Left ventricle myocardium superior (tissue), 1 donor: ENCODE measurements around the gene DPEP2. TPM values are rescaled to one million over a fixed set of nuclear protein-coding genes. Genes with fewer than 3 reads are reported as not detected.
"Not testable (repeated sequence)": the region's sequence is repeated elsewhere in the genome, so short reads cannot be mapped to it uniquely, and the experiment has no call there.

Source experiments
- ATAC-seq: fragments of 200-7000 bp; cut with Tn5 transposase; one replicate; pipeline ENCODE4 v1.9.1; 2020; ENCODE audit warnings: mild to moderate bottlenecking, moderate library complexity
- DNase-seq: peaks from one replicate; pipeline ENCODE4 v3.0.0-alpha.2; 2020
- intact Hi-C: fragments of 100-400 bp; cut with micrococcal nuclease; formaldehyde crosslinking; loops from one replicate; pipeline ENCODE4 v1.11.0; 2022
- total RNA-seq: library from RNA; stranded (reverse); fragmentation: NEBNext Ultra II Directional; extraction: Animal tissue kit (Norgen Biotek cat#: 25700); gene quantifications from one replicate; pipeline ENCODE4 v1.2.1, GENCODE V29; 2021
- donor health status: DM: no; HTN: yes; CAD: no; lungs with severe emphysema.

Gene DPEP2
- total RNA-seq, 1 donor from 2014 or later, result 2.2 TPM

DNA sequence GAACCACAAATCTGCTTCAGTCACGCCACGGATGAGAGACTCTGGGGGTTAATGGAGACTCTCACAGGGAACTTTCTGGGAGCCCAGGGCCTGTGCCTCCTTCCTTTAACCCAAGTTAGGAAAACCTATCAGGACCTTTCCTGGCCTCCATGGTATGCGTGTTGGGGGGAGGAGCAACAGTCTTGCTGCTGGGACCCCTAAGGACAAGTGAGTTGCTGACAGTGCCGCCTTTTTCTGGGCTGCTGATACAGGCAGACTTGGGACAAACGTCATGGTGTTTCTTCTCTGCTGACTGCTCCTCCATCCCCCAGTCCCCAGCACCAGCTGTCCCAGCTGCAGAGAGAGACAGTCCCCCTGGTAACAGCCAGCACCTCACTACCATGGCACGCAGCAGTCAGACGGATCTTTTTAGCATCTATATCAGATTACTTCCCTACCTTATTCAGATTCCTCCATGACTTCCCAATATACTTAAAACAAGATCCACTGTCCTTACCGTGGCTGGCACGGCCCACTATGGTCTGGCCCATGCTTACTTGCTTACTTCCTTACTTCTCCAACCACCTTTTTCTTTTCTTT, 10.0 kb upstream of the DPEP2 start:
- intact Hi-C loops, result no loop called here
- DNase-seq, result no peak
- no peak for ATAC-seq

DNA sequence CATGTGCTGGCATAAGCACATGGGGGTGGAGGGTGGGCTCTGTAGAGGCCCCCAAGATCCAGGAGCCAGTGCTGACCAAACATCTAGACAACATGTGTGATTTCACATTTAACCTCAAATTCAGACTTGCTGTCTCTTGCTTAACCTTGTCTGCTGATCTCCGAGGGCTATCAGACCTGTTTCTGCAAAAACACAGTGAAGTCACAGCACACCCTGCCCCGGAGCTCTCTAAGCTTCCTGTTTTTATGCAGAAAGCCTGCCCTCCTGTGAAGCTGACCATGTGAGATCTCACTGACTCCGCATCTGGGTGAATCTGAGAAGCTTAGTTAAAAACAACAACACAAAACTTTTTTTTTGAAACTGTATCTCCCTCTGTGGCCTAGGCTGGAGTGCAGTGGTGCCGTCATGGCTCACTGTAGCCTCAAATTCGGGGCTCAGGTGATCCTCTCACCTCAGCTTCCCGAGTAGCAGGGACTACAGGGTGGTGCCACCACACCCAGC, 6.6 kb upstream of the DPEP2 start:
- DNase-seq, result peak; percentile 40
- ATAC-seq, result peak; percentile 58
- intact Hi-C loops, result no loop called here

DNA sequence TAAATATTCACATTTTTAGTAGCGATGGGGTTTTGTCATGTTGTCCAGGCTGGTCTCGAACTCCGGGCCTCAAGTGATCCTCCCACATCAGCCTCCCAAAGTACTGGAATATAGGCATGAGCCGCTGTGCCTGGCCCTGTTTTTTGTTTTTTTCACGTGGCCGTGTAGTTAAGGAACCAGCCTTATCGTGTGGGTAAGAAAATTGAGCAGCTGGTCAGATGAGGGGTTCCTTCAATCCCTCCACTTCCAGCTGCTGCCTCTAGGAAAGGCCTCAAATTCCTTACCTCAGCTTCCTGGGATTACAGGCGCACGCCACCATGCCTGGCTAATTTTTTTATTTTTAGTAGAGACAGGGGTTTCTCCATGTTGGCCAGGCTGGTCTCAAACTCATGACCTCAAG, 5.9 kb upstream of the DPEP2 start:
- ATAC-seq (no peak), DNase-seq (no peak)
- intact Hi-C loops, result no loop called here

DNA sequence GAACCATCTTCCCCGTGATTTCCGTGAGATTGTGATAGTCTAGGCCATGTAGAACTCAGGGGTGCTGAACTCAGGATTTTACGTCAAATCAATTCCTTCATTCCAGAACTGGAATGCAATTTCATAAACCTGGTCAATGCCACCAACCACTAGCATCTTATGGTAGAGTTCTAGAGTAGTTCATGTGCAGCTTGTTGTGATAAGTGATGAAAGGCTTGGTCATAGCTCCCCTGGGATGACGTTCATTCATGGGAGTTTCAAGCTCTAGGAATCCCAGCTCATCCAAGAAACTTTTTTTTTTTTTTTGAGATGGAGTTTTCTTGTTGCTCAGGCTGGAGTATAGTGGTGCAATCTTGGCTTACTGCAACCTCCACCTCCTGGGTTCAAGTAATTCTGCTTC, 3.7 kb upstream of the DPEP2 start:
- ATAC-seq, result no peak
- intact Hi-C loops, result no loop called here
- DNase-seq, result no peak

DNA sequence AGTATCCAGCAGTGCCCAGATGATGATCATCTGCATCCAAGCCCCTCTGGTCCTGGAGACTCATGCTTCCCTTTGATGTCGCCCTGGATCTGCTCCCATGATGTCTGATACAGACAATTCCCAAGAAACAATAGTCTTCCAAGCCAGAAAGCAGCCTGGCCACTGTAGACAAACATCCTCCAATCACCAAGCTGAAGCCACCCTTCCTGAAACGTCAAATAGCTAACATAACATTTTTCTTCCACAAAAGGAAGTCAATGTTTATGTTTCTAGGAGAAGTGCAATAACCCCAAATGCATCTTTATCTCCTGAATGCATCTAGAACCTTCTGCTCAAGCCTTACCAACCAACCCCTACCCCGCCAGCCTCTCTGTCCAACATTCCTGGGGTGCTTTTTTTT, 1.2 kb upstream of the DPEP2 start:
- ATAC-seq, result peak; percentile 67
- intact Hi-C loops, result no loop called here
- no peak for DNase-seq

DNA sequence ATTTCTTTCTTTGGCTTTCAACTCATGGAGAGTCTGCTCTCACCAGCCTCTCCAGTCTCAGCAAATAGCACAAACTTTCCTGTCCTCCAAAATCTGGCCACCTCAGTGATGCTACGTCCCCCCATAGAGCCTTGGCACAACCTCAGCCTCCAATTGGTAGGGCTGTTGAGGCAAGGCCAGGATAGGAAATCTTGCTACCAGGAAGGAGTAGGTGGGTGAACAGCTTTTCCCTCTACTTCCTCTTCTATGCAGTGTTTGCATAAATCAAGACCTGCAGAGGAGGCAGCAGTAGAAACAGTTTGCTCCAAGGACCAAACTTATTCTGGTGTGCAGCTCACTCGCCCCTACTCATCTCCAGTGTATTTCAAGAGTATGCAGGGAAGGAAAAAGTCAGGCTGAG, 701 bp upstream of the DPEP2 start:
- DNase-seq (no peak), ATAC-seq (peak; percentile 60)
- intact Hi-C loops, result no loop called here

DNA sequence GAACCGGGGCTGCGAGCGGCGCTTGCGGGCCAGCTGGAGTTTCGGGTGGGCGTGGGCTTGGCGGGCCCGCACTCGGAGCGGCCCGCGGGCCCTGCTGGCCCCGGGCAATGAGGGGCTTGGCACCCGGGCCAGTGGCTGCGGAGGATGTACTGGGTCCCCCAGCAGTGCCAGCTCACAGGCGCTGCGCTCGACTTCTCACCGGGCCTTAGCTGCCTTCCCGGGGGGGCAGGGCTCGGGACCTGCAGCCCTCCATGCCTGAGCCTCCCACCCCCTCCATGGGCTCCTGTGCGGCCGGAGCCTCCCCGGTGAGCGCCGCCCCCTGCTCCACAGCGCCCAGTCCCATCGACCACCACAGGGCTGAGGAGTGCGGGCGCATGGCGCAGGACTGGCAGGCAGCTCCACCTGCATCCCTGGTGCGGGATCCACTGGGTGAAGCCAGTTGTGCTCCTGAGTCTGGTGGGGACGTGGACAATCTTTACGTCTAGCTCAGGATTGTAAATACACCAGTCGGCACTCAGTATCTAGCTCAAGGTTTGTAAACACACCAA, 979 bp downstream of the DPEP2 start:
- DNase-seq, intact Hi-C loops, ATAC-seq: not testable (repeated sequence)

DNA sequence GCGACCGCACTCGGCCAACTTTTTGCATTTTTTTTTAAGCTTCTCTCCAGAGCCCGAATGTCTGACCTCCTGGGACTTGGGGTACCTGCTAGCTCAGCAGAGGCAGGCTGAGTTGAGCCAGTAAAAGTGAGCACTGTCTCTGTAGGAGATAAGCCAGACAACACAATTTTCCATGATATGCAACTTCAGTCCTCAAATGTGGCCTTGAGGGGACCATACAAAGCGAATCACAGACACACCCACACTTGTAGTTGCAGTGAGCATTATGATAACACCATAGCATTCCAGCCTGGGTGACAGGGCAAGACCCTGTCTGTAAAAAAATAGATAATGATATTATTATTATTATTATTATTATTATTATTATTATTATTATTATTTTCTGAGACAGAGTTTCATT, 2.6 kb downstream of the DPEP2 start:
- ATAC-seq, result no peak
- no peak for DNase-seq
- intact Hi-C loops, result no loop called here

DNA sequence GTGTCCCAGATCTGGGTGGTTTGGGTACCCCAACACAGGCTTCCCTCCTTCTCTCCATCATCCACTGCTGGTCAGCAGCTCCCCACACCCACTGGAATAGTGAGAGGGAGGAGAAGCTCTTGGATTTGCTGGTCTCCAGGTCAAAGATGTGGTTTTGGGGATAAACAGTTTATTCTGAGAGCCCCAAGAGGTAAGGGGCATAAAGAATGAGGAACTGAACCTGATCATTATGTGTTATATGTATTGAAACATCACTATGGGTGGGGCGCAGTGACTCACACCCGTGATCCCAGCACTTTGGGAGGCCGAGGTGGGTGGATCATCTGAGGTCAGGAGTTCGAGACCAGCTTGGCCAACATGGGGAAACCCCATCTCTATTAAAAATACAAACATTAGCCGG, 3.9 kb downstream of the DPEP2 start:
- DNase-seq, result no peak
- intact Hi-C loops, result no loop called here
- ATAC-seq, result no peak

DNA sequence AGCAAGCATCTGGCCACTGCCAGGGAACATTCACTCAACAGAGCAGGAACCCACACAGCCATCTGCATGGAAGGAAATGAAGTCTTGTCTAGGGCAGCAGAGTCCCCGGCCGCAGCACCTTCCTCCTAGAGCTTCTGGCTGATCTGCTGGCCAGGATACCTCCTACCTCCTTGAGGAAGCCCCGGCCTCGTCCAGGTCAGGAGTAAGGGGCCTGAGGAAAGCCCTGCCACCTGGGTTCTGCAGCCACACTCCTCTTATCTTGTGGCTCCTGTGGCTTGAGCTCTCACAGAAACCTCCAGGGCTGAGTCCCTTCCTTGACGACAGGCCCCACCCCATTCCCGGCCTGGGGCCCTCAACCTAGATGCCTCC, 5.3 kb downstream of the DPEP2 start:
- DNase-seq, intact Hi-C loops: not testable (repeated sequence)
- peak; percentile 18 for ATAC-seq

DNA sequence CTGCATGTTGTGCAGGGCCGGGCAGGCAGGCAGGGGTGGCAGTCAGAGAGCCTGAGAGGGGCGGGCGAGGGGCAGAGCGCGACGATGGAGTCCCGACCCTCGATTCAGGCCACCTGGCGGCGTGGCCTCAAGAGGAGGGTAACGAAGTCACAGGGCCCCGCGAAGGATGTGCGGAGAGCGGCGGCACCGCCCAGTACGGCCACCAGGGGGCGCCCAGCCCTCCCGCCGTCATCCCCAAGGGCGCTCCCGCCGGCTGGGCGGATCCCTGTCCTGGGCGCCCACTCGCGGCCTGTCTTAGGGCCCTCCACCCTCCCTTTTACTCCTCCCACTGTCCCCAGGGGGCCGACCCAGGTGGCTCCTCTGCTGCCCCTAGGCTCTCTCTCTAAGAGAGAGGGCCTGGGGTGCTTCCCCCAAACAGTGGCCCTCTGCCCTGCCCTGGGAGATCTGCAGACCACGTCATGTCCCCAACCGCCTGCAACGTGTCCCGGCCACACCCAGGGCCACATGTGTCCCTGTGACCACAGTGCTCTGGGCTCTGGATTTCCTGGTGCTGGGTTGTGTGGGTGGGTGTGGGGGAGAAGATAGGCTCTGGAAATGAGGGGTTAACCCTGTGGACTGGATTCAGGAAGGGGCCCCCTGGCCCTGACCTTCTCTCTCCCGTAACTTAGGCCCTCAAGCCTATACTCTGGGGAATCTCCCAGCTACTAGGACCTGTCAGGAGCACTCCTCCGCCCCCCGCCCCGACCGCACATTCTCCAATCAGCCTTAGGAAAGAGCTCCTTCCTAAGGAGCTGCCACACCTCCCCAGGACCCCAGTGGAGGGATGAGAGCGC, 5.9 kb downstream of the DPEP2 start:
- intact Hi-C loops, result no loop called here
- DNase-seq (peak; percentile 93), ATAC-seq (peak; percentile 96)

DNA sequence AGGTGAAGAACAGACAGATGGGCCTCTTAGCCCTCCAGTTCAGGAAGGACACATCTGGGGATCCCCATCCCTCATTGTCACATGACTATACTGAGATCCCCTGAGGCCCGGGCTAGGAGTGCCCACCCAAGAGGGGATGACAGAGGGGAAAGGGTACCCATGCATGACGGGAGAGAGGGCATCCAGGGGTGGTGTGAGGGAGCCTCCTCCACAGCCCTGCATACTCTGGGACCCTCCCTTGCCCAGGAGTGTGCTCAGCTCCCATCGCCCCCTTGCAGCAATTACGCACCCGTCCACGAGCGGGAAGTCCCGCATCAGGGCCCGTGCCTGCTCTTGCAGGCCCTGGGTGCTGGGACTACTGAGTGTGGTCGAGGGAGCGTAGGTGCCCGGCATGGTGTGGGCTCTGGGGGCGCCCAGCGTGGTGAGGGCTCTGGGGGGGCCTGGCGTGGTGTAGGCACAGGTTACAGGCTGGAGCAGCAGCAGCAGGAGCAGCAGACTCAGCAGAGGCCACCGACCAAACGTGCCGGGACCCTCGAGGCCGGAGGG, 6.5 kb downstream of the DPEP2 start:
- ATAC-seq, result peak; percentile 8

DNA sequence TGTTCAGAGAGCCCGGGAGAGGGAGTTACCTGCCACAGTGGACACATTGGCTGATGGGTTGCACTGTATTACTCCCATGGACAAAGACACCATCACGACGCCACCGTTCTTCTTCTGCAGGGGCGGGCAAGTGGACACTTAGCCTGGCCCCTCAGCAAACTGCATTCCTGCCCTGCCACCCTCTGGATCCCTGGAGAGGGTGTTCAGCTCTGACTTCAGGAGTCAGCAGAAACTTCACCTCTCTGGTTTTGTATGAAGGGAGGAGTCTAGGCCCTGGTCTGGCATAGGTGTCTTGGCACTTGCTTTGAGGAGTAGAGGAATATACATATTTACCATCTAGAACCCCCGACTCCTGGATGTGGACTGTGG, 9.3 kb downstream of the DPEP2 start:
- no peak for DNase-seq
- ATAC-seq, result no peak
- intact Hi-C loops, result no loop called here

More for the DNA sequence above, 6.5 kb downstream of the DPEP2 start:
- no peak for DNase-seq
- intact Hi-C loops, result no loop called here

DNA sequence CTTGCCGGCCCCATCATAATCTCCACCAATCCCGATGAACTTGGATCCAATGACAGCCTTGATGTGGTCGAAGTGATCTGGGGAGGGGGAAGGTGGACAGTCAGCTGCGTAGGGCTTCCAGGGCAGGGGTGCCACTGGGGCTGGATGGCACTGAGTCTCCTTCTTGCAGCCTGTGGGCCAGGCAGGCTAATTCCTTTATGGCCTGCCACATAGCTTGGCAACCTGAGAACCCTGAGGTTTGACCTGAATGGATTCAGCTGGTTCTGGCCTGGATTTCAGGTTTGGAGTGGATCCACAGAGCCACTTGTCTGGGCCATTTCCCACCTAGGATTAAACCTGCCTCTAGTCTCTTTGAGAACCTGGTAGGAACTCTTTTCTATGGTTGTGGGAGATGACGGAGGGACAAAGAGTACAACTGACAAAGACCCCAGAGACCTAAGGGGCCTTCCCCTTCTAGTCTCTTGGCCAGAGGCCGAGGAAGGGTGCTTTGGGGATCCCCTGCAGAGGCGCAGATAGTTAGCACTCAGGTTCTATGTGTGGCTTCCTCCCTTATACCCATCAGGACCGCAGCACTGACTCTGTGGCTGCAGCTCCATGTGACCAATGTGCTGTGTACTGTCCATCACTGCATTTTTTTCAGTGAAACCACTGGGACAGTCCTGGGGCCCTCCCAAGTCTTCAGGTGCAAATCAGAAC, 9.8 kb downstream of the DPEP2 start:
- intact Hi-C loops, result no loop called here
- DNase-seq (no peak), ATAC-seq (no peak)

DNA sequence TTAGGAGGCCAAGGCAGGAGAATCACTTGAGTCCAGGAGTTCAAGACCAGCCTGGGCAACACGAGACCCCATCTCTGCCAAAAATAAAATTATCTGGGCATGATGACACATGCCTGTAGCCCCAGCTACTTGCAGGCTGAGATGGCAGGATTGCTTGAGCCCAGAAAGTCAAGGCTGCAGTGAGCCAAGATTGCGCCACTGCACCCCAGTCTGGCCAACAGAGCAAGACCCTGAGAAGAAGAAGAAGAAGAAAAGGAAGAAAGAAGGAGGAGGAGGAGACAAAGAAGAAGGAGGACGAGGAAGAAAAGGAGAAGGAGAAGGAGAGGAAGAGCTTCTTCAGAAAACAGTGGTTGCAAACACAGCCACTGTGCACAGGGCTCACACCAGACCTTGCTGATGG, 10.6 kb downstream of the DPEP2 start:
- intact Hi-C loops, result no loop called here
- no peak for ATAC-seq
- DNase-seq, result no peak

DNA sequence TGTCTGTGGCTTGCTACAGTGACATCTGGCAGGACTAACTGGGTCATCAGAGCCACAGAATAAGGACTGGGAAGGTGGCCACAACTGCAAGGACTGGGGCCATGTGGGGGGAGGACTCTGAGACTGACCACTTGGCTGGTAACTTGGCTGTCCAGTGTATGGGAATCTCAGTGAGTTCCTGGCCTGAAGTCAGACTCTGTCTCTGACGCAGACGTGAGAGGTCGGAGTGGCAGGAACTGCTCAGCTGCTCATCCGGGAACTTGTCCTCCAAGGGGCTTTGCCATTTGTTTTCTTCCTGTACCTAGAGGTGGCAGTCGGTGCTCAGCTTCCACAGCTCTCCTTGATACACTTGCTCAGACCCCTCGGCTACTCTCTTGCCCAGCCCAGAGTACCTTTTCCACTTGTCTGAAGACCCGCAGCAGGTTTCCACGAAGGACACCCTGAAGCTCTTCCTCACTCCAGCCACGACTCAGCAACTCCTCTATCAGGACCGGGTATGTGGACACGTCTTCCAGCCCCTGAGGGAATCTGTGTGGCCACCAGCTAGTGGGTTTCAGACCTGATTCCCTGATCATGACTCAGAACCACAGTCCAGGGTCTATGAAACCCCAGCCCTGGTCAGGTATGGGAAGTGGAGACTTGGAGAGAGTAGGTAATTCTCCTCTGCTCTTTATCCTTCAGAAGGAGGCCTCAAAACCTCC, 11.7 kb downstream of the DPEP2 start:
- peak; percentile 49 for ATAC-seq
- intact Hi-C loops, result no loop called here
- DNase-seq, result no peak

DNA sequence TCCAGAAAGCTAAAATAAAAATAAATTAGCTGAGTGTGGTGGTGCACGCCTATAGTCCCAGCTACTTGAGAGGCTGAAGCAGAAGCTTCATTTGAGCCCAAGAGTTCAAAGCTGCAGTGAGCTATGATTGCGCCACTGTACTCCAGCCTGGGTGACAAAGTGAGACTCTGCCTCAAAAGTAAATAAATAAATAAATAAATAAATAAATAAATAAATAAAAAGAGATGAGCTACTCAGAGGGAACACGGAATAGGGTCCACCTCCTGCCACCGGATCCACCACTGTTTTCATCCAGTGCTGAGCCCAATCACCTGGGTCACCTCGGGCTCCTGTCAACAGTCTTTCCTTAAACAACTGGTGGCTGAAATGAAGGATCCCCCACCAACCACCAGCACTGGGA, 12.3 kb downstream of the DPEP2 start:
- no peak for DNase-seq
- ATAC-seq, result no peak
- intact Hi-C loops, result no loop called here

DNA sequence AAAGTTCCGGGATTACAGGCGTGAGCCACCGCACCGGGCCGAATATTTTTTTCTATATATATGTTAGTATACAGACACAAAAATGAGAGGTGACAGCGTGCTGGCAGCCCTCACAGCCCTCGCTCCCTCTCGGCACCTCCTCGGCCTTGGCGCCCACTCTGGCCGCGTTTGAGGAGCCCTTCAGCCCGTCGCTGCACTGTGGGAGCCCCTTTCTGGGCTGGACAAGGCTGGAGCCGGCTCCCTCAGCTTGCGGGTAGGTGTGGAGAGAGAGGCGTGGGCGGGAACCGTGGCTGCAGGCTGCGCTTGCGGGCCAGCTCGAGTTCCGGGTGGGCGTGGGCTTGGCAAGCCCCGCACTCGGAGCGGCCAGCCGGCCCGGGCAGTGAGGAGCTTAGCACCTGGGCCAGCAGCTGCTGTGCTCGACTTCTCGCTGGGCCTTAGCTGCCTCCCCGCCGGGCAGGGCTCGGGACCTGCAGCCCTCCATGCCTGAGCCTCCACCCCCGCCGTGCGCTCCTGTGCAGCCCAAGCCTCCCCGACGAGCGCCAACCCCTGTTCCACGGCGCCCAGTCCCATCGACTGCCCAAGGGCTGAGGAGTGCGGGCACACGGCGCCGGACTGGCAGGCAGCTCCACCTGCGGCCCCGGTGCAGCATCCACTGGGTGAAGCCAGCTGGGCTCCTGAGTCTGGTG, 17.1 kb downstream of the DPEP2 start:
- DNase-seq (no peak), ATAC-seq (no peak)
- intact Hi-C loops, result no loop called here
